Measurements from ENCODE around the gene SNRPD3.
"Not testable (repeated sequence)": the region's sequence is repeated elsewhere in the genome, so short reads cannot be mapped to it uniquely, and the experiment has no call there.

SNRPD3 gene
- 14.3 to 42.7 (median 31.9) reads per million in 17 experiments for total RNA-seq

GRCh38 chr22:24555165-24556039 is at the start of gene SNRPD3:
Gene SNRPD3 (plus strand): TSS chr22:24555999. CDS start chr22:24557675, 1,676 bp downstream.
- DNase-seq = peak; percentile 99 to 100 (median 100)

DNA sequence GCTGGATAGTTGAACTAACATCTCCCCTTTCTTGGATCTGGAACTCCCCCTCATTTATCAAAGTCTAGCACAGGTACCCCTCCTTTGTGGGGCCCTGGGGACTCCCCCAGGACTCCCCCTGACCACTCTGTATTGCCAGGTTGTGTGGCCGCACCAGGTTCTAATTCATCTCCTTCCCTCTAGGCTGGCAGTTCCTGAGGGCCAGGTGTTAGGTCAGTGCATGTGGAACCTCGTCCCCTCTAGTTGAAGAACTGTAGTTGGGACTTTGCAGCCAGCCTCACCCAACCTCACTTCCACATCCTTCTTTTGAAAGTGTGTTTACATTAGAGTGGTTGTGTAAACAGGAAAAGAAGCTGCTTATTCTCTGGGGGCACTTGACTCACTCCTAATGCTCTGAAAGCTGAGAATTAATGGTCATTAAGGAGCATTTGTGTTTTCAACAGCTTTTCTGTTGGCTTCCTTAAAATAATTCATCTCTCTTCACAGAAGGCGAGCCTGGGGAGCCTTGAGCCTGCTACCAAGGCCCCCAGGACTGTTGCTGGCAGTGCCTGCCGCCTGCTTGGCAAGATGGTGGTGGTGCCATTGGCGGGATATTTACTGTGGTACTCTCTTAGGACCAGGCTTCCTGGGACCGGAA is 48.9 kb upstream of the SNRPD3 start:
- DNase-seq = peak; percentile 32 to 66 (median 57)

DNA sequence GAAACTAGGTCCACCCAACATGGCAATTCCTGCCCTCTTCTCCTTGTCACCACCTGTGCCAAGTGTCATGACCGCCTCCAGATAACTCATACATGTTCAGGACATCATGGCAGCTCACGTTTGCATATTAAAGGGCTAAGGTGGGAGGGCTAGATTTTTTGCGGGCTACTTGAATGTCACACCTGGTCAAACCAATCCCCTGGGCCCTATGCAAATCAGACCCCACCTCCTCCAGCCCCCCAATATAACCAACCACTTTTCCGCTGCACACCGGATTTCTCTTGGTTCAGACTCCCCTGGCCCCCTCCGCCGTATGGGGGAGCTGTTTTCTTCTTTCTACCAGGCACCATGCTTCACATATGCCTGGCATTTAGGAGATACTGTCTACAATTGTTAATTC is 48.1 kb upstream of the SNRPD3 start:
- no peak for DNase-seq

- DNase-seq = peak; percentile 56 to 86 (median 70)
Observed at GRCh38 chr22:24510637-24511625, 44.9 kb upstream of the SNRPD3 start.

DNA sequence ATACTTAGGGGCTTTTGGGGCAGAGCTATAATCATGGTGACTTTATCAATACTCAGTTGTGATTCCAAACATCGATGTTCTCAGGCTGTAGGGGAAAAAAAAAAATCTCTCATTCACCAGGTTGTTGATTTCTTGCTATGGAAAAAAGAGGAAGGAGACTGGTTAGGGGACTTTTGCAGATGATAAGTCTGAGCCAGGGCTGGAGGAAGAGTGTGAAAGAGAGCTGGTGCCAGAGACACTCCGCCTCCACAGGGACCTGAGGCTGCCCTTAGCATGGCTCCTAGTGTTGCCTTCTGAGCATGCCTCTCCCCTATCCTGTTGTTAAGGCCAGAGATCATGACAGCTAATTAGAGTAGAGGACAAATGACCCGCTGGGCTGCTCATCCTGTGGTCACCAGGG is 43.8 kb upstream of the SNRPD3 start:
- DNase-seq = peak; percentile 69 to 82 (median 80)

GRCh38 chr22:24513378-24514240 is 42.2 kb upstream of the SNRPD3 start:
- no peak for DNase-seq

GRCh38 chr22:24514241-24515026 is 41.4 kb upstream of the SNRPD3 start:
- no peak for DNase-seq

GRCh38 chr22:24515027-24515338 is 40.8 kb upstream of the SNRPD3 start:
- DNase-seq = no peak

DNA sequence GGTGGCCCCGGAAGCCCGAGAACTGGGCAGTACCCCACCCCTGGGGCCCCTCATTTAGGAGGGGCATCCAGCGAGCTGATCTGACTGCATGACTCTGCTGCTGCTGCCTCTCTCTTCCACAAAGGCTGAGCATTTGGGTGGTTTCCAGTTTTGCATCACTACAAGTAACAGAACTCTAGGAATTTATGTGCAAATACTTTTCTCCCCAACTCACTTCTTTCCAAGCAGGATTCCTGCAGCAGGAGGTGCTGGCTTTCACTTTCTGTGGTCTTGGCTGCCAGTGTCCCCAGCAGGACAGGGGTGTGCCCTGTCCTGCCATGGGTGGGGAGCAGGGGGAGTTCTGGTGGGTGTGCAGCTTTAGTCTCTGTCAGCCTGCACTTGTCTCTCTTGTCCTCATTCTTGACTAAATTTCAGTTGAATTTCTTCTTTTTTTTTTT is 39.5 kb upstream of the SNRPD3 start:
- DNase-seq = peak; percentile 41 to 72 (median 64)

DNA sequence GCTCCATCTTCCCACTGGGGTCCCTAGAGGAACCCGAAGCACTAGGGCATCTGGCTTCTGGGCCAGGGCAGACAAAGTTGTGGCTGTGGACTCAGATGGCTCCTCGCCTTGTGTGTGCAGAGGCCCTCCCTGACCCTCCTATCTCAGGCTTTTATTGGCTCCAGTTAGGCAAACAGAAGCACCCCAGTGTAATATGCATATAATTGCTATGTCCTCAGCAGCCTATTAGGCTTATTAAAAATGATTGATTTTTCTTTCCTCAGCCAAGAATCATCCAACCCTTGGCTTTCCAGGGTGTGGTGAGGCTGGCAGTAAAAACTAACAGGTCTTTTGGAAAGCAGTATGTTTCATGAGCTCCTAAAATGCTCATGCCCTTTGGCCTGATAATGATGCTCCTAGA is 38.4 kb upstream of the SNRPD3 start:
- no peak for DNase-seq

DNA sequence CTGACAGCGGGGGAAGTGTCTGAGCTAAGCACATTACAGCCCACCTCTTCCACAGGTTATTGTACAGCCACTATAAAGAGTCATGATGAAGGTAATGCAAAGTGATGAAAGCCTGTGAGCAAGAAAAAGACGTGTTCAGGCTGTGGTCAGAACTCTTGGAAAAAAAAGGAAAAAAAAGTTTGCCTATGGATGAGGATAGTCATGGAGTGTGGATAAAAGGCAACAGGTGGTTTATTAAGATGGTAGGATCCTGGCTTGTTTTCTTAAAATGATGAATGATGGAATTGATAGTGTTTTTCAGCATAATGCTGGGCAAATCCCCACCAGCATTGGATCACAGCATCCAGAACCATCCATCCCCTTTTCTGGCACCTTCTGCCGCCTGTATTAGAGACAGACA is 37.6 kb upstream of the SNRPD3 start:
- no peak for DNase-seq

DNA sequence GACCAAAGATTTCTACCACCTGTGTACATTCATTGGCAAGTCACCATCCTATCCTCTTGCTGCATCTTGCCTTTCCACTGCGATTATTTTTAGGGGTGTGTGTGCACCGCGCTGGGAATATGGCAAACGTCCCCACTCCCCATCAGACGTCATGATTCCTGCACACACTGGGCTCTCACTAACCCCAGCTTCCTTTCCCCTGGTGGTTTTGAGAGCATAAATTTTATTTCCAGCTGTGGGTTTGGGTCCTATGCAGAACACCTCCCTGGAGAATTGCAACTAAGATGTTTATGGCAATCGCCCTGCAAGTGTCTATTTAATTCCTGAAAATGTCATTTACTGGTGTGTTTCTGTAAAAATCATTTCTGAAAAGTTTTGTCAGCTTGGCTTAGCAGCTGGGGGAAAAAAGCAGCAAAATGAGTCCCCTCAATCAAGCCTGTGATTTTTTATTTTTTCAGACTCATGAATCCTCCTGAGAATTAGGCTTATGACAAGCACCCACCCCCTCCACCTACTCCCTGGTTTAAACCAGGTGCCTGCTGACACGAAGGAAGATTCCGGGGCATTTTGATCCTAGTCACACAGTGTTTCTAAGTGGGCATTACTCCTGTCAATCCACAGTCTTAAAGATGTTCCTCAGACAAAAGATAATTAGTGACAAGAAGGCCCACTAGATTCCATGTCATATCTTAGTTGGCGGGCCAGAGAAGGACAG is 36.9 kb upstream of the SNRPD3 start:
- DNase-seq = no peak

- peak; percentile 33 to 55 (median 51) for DNase-seq
Observed at GRCh38 chr22:24519496-24519895, 36.3 kb upstream of the SNRPD3 start.

DNA sequence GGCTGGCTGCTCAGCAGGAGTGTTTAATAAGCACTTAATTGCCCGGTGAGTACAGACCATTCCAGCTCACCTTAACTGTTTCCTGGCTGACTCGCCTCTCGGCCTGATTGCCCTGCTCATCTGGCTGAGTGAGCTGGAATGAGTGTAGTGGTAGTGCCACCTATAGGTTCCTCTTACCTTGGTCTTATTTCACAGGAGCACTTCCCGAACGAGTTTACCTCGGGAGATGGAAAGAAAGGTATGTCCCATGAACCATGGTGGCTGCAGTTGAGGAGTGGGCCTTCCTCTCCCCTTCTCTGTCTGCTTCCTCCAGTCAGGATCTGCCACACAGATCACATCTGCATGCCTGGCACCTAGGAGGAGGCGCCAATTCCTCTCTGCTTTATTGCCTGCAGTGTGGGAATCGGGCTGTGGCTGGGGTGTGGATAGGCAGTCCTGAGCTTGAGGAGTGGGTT is 34.0 kb upstream of the SNRPD3 start:
- DNase-seq = peak in 3 of 4 experiments; percentile 44 to 54 (median 52)

- no peak for DNase-seq
Observed at GRCh38 chr22:24523873-24524272, 31.9 kb upstream of the SNRPD3 start.

DNA sequence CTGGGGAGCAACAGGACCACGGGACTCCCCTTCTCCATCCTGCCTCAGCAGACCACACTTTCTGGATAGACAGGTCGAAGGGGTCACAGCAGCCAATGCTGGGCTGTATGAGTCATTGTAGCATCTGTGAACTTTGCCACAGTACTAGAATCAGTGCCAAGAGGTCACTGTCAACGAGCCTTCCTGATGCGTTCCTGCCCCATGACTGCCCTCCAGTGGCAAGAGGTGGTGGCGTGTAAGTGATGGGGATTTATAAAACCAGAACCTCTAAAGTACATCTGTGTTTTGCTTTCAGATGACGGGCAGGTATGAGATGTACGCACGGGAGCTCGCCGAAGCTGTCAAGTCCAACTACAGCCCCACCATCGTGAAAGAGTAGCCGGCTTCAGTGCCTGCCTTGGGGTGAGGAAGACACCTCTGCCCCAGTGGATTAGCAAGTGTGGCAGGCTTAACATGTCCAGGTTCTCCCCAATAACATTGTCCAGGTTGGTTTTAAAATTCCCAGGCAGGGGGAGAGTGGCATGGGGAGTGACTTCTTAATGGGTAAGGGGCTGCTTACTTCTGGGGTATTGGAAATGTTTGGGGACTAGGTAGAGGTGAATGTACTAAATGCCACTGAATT is 30.3 kb upstream of the SNRPD3 start:
- peak; percentile 88 to 90 (median 88) for DNase-seq

DNA sequence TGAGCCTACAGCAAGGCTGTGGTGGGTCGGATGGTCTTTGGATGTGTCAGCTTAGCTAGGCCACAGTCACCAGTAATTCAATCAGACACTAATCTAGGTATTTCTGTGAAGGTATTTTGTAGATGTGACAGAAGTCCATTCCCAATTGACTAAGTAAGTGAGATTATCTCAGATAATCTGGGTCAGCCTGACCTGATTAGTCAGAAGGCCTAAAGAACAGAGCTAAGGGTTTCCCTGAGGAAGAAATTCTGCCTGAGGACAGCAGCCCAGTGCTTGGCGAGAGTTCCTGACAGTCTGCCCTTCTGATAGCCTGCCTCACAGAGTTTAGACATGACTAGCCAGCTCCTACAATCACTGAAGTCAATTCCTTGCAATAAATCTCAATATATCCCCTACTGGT is 29.6 kb upstream of the SNRPD3 start:
- no peak for DNase-seq

GRCh38 chr22:24529898-24530297 is 25.9 kb upstream of the SNRPD3 start:
- no peak for DNase-seq

GRCh38 chr22:24530968-24531367 is 24.8 kb upstream of the SNRPD3 start:
- DNase-seq = not testable (repeated sequence)

- DNase-seq = no peak
Observed at GRCh38 chr22:24532075-24532474, 23.7 kb upstream of the SNRPD3 start.

All from suppressor macrophage (primary cell).